Skin epidermis (tissue), 12 donors: ENCODE measurements around the gene ADGRD1.

ENCODE experiments used
- H3K27ac ChIP-seq, 21 experiments: fragments of 200-600 bp; sonication (generic) in 11 of 21; one replicate each; pipeline ENCODE4 v1.5.0; 2020; ENCODE audit warnings: mild to moderate bottlenecking in 3 of 21, inconsistent platforms in 2 of 21, moderate library complexity in 2 of 21
- H3K4me3 ChIP-seq, 7 experiments: fragments of 200-600 bp; sonication (generic) in 2 of 7; one replicate each; pipeline ENCODE4 v1.5.0; 2020; ENCODE audit warnings: inconsistent platforms in 2 of 7, mild to moderate bottlenecking in 2 of 7, moderate library complexity in 1 of 7

The ADGRD1 gene

GRCh38 chr12:131014343-131014742 is 60.6 kb downstream of the ADGRD1 start:
- H3K4me3 ChIP-seq = no peak overlapping the region
- H3K27ac ChIP-seq = no peak overlapping the region

GRCh38 chr12:131015581-131016337 is 62.1 kb downstream of the ADGRD1 start:
- Histone ChIP-seq H3K4me3 (no peak overlapping the region), H3K27ac (no peak overlapping the region)

- H3K27ac ChIP-seq = no peak overlapping the region
Measured at GRCh38 chr12:131017477-131017991, 63.8 kb downstream of the ADGRD1 start.

DNA sequence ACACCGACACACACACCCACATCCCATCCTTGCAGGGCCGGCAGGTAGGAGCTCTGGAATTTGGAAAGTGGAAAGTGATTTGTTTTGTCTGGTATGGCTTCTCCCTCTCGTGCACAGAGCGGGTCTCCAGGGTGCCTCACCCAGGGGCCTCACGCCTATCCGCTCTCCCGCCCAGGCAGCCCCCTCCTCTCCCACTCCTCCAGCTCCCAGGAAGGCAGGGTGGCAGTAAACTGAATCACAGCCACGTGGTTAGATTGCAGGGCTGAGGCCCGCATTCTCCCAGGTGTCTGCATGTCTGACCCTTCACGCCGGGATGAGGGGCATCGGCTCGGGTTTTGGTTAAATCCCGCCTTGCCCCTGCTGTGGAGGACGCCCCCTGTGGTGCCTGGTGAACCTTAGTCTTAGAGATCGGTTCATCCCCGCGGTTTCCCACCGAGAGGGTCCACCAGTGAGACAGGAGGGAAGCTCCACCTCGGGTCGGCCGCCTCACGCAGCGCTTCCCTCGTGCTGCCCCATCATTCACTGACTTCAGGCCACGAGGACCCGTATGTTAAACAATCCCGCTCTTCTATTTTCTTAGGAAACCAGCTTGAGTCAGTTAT is 64.4 kb downstream of the ADGRD1 start:
- H3K27ac ChIP-seq = no peak overlapping the region

More at GRCh38 chr12:131017477-131017991, 63.8 kb downstream of the ADGRD1 start:
- H3K4me3 ChIP-seq = no peak overlapping the region

GRCh38 chr12:131018808-131019397 is 65.2 kb downstream of the ADGRD1 start:
- no peak overlapping the region for H3K27ac ChIP-seq
- H3K4me3 ChIP-seq = no peak overlapping the region

More for the DNA sequence above, 64.4 kb downstream of the ADGRD1 start:
- H3K4me3 ChIP-seq = no peak overlapping the region

DNA sequence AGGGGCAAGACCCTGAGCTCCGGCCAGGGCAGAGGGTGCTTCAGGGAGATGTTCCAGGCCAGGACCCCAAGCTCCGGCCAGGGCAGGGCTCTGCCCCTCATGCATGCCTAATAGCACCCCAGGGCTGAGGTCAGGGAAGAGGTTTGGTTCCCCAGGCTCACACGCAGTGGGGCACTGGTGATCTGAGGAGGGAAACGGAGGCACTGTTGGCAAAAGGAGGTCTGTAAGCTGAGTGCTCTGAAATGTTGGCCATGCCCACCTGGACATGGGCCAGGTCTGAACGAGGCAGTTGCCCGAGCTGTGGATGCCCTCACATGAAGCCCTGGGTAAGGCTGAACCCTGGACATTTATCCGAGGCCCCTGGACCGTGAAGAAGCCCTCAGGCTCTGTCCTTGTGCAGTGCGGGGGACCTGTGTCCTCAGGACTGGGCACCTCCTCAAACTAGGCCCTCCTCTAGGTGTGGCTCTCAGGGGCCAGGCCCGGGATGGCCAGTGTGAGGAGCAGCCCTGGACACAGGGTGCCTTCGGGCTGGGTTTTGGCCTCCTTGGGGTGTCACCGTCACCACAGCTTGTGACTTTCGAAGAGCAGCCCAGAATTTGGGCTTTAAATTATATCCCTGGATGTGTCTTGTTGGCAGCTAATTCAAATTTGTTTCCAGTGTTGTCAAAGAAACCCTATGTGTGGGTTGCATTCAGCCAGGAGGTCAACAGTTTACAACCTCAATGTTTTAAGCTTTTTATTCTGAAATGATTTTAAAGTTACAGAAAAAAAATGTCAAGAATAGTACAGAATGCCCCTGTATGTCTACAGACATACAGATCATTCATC is 66.8 kb downstream of the ADGRD1 start:
- no peak overlapping the region for H3K4me3 ChIP-seq
- peak overlapping the region in 1 of 21 experiments; percentile 72 for H3K27ac ChIP-seq

- Histone ChIP-seq H3K4me3 (no peak overlapping the region), H3K27ac (peak overlapping the region in 1 of 21 experiments; percentile 72)
Measured at GRCh38 chr12:131021154-131021541, 67.4 kb downstream of the ADGRD1 start.

GRCh38 chr12:131024026-131024425 is 70.3 kb downstream of the ADGRD1 start:
- Histone ChIP-seq H3K4me3 (no peak overlapping the region), H3K27ac (no peak overlapping the region)

- no peak overlapping the region for H3K4me3 ChIP-seq
- H3K27ac ChIP-seq = no peak overlapping the region
Measured at GRCh38 chr12:131024721-131025120, 71.0 kb downstream of the ADGRD1 start.

DNA sequence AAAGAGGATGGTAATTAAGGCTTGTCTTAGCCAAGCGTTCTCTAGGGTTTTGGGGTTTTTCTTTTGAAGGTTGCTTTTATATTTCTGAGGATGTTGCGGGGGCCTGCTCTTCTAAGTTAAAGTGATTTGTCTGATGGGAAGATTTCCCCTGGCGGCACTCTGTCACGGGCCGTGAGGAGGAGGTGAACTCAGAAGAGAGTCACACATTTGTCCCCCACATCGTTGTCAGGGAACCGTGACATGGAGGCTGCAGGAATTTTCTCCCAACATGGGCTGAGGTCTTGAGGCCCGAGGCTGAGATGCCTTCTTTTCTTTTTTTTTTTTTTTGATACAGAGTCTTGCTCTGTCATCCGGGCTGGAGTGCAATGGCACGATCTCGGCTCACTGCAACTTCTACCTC is 71.5 kb downstream of the ADGRD1 start:
- H3K27ac ChIP-seq = no peak overlapping the region
- no peak overlapping the region for H3K4me3 ChIP-seq

- H3K4me3 ChIP-seq = no peak overlapping the region
- H3K27ac ChIP-seq = no peak overlapping the region
Measured at GRCh38 chr12:131025939-131026702, 72.4 kb downstream of the ADGRD1 start.

DNA sequence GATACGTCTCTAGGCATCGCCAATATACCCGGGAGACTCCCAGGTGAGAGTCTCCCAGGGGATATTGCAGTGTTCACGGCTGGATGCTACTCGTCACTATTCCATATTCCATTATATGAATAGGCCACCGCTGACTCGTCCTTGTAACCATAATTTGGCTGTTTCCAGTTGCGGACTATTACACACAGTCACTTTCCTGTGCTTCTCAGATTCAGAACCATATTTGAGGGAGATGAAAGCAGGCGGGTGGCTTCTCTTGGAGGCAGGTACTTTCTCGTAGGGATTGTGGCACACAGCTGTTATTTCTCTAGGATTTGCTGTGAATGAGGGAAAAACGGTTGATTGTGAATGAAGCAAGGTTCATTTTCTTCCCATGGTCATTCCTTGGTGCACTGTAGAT is 73.0 kb downstream of the ADGRD1 start:
- Histone ChIP-seq H3K27ac (no peak overlapping the region), H3K4me3 (no peak overlapping the region)

DNA sequence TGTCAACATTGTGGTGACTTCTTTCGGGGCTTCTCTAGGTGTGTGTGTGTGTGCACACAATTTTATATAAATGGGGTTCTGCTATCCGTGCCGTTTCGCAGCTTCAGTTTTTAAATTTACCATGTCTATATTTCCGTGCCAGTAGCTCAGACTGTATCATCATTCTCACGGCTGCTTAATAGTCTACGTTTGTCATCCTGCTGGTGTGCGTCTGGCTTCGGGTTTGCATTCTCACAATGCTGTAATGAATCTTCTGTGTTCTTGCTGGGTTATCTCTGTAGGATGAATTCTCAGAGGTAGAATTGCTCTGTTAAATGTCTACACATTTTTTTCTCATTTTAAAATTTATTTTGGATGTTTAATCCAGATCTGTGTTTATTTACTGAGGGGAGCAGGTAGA is 73.6 kb downstream of the ADGRD1 start:
- H3K27ac ChIP-seq = no peak overlapping the region
- no peak overlapping the region for H3K4me3 ChIP-seq

DNA sequence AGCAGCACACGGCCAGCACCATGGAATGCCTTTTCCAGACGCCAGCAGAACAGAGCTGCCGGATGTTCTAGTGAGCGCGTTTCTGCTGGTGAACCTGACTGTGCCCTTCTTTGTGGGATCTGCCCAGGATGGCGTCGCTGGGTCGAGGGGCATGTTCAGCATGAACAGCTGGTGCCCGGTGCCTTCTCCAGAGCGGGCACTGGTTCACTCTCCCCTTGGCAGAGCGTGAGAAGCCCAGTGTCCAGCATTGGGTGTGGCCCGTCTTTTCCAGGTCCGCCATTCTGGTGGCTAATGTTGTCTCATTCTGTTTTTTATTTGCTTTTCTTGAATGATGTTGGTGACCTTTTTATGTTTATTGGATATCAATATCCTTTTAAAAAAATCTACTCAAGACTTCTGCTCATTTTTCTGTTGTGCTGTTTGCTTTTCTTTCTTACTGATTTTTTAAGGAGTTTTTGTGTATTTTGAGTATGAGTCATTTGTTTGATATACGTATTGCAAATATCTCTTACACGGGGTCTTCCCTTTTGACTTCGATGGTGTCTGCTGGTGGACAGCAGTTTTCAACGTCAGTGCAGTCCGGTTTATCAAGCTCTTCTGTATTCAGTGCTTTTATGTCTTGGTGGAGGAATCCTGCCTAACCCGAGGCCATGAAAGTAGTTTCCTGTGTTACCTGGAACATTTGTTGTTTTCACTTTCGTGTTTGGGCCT is 74.3 kb downstream of the ADGRD1 start:
- H3K27ac ChIP-seq = no peak overlapping the region
- no peak overlapping the region for H3K4me3 ChIP-seq

- H3K27ac ChIP-seq = no peak overlapping the region
- no peak overlapping the region for H3K4me3 ChIP-seq
Measured at GRCh38 chr12:131028587-131029338, 75.1 kb downstream of the ADGRD1 start.

DNA sequence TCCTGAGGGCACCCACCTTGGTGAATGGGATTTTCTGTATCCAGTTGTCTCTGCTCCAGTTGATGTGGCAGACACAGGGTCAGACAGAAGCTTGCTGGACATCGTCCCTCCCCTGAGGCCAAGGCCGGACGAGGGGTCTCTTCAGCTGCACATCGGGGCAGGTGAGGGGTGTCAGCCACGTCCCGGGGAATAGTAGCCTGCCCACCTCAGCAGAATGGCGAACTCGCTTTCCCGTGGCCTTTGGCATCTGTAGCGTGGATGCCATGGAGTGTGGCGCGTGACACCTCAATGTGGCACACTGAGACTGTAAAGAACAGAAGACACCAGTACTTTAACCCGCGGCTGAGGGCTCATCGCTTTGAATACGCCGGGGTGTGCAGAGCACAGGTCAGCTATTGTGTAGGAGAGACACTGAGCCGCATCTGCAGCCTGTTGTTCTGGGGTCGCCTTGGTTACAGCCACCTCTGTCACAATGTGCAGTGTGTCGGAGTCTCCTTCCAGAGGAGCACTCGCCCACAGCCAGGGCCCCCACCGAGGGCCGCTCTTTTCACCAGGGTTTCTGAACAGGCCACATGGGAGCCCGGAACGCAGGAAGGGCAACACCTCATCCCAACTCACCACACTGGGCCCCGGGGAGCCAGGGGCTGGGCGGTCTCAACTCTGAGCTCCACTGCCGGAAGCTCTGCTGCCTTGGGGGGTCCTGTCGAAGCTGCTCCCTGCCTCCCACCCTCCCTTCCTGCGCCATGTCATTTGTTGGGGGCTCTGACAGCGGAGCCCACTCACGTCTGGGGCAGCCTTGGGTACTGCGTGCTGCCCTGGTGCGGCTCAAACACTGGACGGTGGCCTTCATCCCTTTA is 77.0 kb downstream of the ADGRD1 start:
- H3K4me3 ChIP-seq = no peak overlapping the region

DNA sequence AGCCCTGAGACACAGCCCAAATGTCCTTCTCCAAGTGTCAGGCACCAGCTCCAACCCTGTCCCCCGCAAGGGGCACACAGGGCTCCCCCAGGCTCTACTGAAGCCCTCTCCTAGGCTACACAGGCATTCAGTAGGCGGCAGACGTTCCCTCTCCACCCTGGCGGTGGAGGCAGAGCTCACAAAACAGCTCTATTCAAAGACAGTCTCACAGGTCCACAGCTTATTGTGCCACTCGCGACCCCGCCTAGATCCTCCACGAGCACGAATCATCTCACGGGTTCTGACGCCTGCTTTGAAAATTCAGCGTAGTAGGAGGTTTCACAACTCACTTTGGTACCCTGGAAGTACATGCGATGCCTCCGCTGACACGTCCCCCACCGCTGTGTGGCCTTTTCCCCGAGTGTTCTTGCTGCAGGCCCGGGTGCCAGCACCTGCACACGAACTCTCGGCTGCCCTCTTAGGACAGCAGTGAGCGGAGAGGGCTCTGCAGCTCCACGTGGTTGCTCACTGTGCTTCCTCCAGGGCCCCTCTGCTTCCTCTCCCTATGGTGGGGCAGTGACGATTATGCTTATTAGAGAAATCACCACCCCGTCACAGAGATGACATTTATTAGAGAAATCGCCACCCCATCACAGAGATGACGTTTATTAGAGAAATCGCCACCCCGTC is 78.5 kb downstream of the ADGRD1 start:
- H3K4me3 ChIP-seq = no peak overlapping the region
- no peak overlapping the region for H3K27ac ChIP-seq

More for the DNA sequence above, 77.0 kb downstream of the ADGRD1 start:
- no peak overlapping the region for H3K27ac ChIP-seq
